Measurements from ENCODE around the gene NEK5. TPM values are rescaled to one million over a fixed set of nuclear protein-coding genes. Genes with fewer than 3 reads are reported as not detected.
"Not testable (repeated sequence)": the region's sequence is repeated elsewhere in the genome, so short reads cannot be mapped to it uniquely, and the experiment has no call there.

Gene NEK5
- total RNA-seq, 1 experiment from 2014 or later: 0.07 TPM

- H3F3A ChIP-seq (ENCODE audit: low read length, unreplicated experiment): no peaks in the 10 kb centered on the region
- CTCF ChIA-PET: no interaction called here
Observed at GRCh38 chr13:52105841-52106240, 23.0 kb downstream of the NEK5 start.

GRCh38 chr13:52104624-52105023 lies 24.2 kb downstream of the NEK5 start:
- DNase-seq: no peak
- H3F3A ChIP-seq (ENCODE audit: low read length, unreplicated experiment): no peaks in the 10 kb centered on the region
- BruUV-seq (replicated peaks): no TSS peak
- no peaks in the 10 kb centered on the region for H3K9me2 ChIP-seq (replicated peaks; ENCODE audit: low read length)
- TF ChIP-seq EZH2phosphoT487 (IDR thresholded peaks at IDR 0.05; ENCODE audit: borderline replicate concordance, low read length): no peak
- TF ChIP-seq EZH2 (IDR thresholded peaks at IDR 0.05; ENCODE audit: low read length, unreplicated experiment): no peak
- TF ChIP-seq CTCF (conservative IDR thresholded peaks at IDR 0.05; ENCODE audit: low read depth, low read length): no peak
- no peaks in the 10 kb centered on the region for H3K9me3 ChIP-seq (ENCODE audit: low read length)
- no peak overlapping the region for H3K4me2 ChIP-seq (ENCODE audit: low read length)
- H3K4me1 ChIP-seq (ENCODE audit: insufficient read depth, low read length): no peaks in the 10 kb centered on the region
- H3K27me3 ChIP-seq (ENCODE audit: low read length): no peaks in the 10 kb centered on the region
- H3K9ac ChIP-seq (ENCODE audit: low read length): no peak overlapping the region
- H3K27ac ChIP-seq (ENCODE audit: low read length): no peak overlapping the region
- H3K4me3 ChIP-seq (ENCODE audit: low read length): no peak overlapping the region
- CTCF ChIA-PET: interaction anchor here (0.5 kb wide), 1 partner anchor 105 kb away, joined by 3 read pairs; no protein-coding TSS in a partner anchor
- no peak for ATAC-seq
- no peaks in the 10 kb centered on the region for H4K20me1 ChIP-seq (ENCODE audit: low read length)
- no peaks in the 10 kb centered on the region for H3K79me2 ChIP-seq (ENCODE audit: low read length)
- no peak overlapping the region for H2AFZ ChIP-seq (ENCODE audit: low read length)
- intact Hi-C loops (cut with micrococcal nuclease): no loop called here
- H3K36me3 ChIP-seq (ENCODE audit: low read depth, low read length): no peaks in the 10 kb centered on the region
- POLR2A ChIA-PET (ENCODE audit: unreplicated experiment): no interaction called here

More at GRCh38 chr13:52105841-52106240, 23.0 kb downstream of the NEK5 start:
- Histone ChIP-seq H4K20me1 (ENCODE audit: low read length) (no peaks in the 10 kb centered on the region), H3K79me2 (ENCODE audit: low read length) (no peaks in the 10 kb centered on the region), H3K36me3 (ENCODE audit: low read depth, low read length) (no peaks in the 10 kb centered on the region), H3K27ac (ENCODE audit: low read length) (no peak overlapping the region), H3K9me2 (replicated peaks; ENCODE audit: low read length) (no peaks in the 10 kb centered on the region), H2AFZ (ENCODE audit: low read length) (no peak overlapping the region), H3K9ac (ENCODE audit: low read length) (no peak overlapping the region), H3K4me1 (ENCODE audit: insufficient read depth, low read length) (no peaks in the 10 kb centered on the region), H3K4me2 (ENCODE audit: low read length) (no peak overlapping the region), H3K27me3 (ENCODE audit: low read length) (no peaks in the 10 kb centered on the region), H3K4me3 (ENCODE audit: low read length) (no peak overlapping the region), H3K9me3 (ENCODE audit: low read length) (no peaks in the 10 kb centered on the region)
- ATAC-seq (no peak), DNase-seq (no peak)
- intact Hi-C loops (cut with micrococcal nuclease): no loop called here
- no TSS peak for BruUV-seq (replicated peaks)
- TF ChIP-seq EZH2phosphoT487 (IDR thresholded peaks at IDR 0.05; ENCODE audit: borderline replicate concordance, low read length) (no peak), EZH2 (IDR thresholded peaks at IDR 0.05; ENCODE audit: low read length, unreplicated experiment) (no peak), CTCF (conservative IDR thresholded peaks at IDR 0.05; ENCODE audit: low read depth, low read length) (no peak)
- POLR2A ChIA-PET (ENCODE audit: unreplicated experiment): no interaction called here

- H3K79me2 ChIP-seq (ENCODE audit: low read length): no peaks in the 10 kb centered on the region
- no peak for ATAC-seq
- H3K27me3 ChIP-seq (ENCODE audit: low read length): no peaks in the 10 kb centered on the region
- TF ChIP-seq EZH2 (IDR thresholded peaks at IDR 0.05; ENCODE audit: low read length, unreplicated experiment): no peak
- H3F3A ChIP-seq (ENCODE audit: low read length, unreplicated experiment): no peaks in the 10 kb centered on the region
- no peak overlapping the region for H3K4me2 ChIP-seq (ENCODE audit: low read length)
- intact Hi-C loops (cut with micrococcal nuclease): no loop called here
- no TSS peak for BruUV-seq (replicated peaks)
- no peaks in the 10 kb centered on the region for H3K9me2 ChIP-seq (replicated peaks; ENCODE audit: low read length)
- H3K27ac ChIP-seq (ENCODE audit: low read length): no peak overlapping the region
- H4K20me1 ChIP-seq (ENCODE audit: low read length): no peaks in the 10 kb centered on the region
- POLR2A ChIA-PET (ENCODE audit: unreplicated experiment): no interaction called here
- H3K36me3 ChIP-seq (ENCODE audit: low read depth, low read length): no peaks in the 10 kb centered on the region
- no peak overlapping the region for H3K4me3 ChIP-seq (ENCODE audit: low read length)
- DNase-seq: no peak
- no peaks in the 10 kb centered on the region for H3K9me3 ChIP-seq (ENCODE audit: low read length)
- no peak overlapping the region for H2AFZ ChIP-seq (ENCODE audit: low read length)
- no peak overlapping the region for H3K9ac ChIP-seq (ENCODE audit: low read length)
- CTCF ChIA-PET: no interaction called here
- no peaks in the 10 kb centered on the region for H3K4me1 ChIP-seq (ENCODE audit: insufficient read depth, low read length)
Observed at GRCh38 chr13:52103386-52103785, 25.5 kb downstream of the NEK5 start.

- H2AFZ ChIP-seq (ENCODE audit: low read length); CTCF ChIA-PET; POLR2A ChIA-PET (ENCODE audit: unreplicated experiment); H3K4me1 ChIP-seq (ENCODE audit: insufficient read depth, low read length); H3K9me3 ChIP-seq (ENCODE audit: low read length); H3K36me3 ChIP-seq (ENCODE audit: low read depth, low read length); ATAC-seq; H3K9ac ChIP-seq (ENCODE audit: low read length); intact Hi-C loops (cut with micrococcal nuclease); H3K4me2 ChIP-seq (ENCODE audit: low read length); H4K20me1 ChIP-seq (ENCODE audit: low read length); H3K9me2 ChIP-seq (replicated peaks; ENCODE audit: low read length); H3K4me3 ChIP-seq (ENCODE audit: low read length); H3K79me2 ChIP-seq (ENCODE audit: low read length); H3K27me3 ChIP-seq (ENCODE audit: low read length); H3K27ac ChIP-seq (ENCODE audit: low read length); DNase-seq; H3F3A ChIP-seq (ENCODE audit: low read length, unreplicated experiment); BruUV-seq (replicated peaks): not testable (repeated sequence)
Observed at GRCh38 chr13:52102423-52102822, 26.4 kb downstream of the NEK5 start.
